SK-N-SH (cell line): ENCODE measurements around the gene CEL. TPM values are rescaled to one million over a fixed set of nuclear protein-coding genes. Genes with fewer than 3 reads are reported as not detected.

Experiments used
- CTCF ChIA-PET: fragments of 300-600, 350-600 bp; formaldehyde crosslinking; extraction: SDS; loops from one replicate; lab custom pipeline; 2021; lab: Yijun Ruan, JAX
- POLR2A ChIA-PET: fragments of 350-600 bp; sonication (Branson Sonifier 250); formaldehyde crosslinking; extraction: SDS; loops from one replicate; lab custom pipeline; 2020; ENCODE audit warnings: antibody characterized with exemption, inconsistent platforms; lab: Yijun Ruan, JAX
- DNase-seq: peaks from one replicate; pipeline ENCODE4 v3.0.0; 2012
- H2AFZ ChIP-seq: fragments of 200-600 bp; sonication (generic); 2 replicates; pipeline ENCODE4 v1.8.1; 2016; ENCODE audit warnings: antibody characterized with exemption, mild to moderate bottlenecking, low read depth
- H3F3A ChIP-seq: fragments of 200-600 bp; sonication (generic); replicated peaks from 2 replicates; pipeline ENCODE3; 2016; ENCODE audit warnings: antibody characterized with exemption, mild to moderate bottlenecking; ENCODE audit not compliant: insufficient read depth
- H3K27ac ChIP-seq, 2 experiments: fragments of 200-500 bp in 1 of 2; fragments of 200-600 bp in 1 of 2; sonication (Bioruptor generic) in 1 of 2; sonication (generic), shearing (Covaris generic) in 1 of 2; 2 replicates each; pipeline versions ENCODE4 v1.5.1 to v1.6.1; 2014 to 2016; ENCODE audit warnings: low read depth in 2 of 2, inconsistent platforms in 1 of 2, low read length in 1 of 2, mild to moderate bottlenecking in 1 of 2, mixed read lengths in 1 of 2
- H3K27me3 ChIP-seq: fragments of 200-600 bp; sonication (generic), shearing (Covaris generic); 2 replicates; pipeline ENCODE4 v1.6.1; 2016; ENCODE audit warnings: mixed run types; ENCODE audit not compliant: insufficient read depth
- H3K36me3 ChIP-seq, 2 experiments: fragments of 200-500 bp in 1 of 2; fragments of 200-600 bp in 1 of 2; sonication (Bioruptor generic) in 1 of 2; sonication (generic) in 1 of 2; replicated peaks in 1 of 2; 2 replicates each; pipeline versions ENCODE3 to v1.5.1; 2014 to 2016; ENCODE audit warnings: low read length in 1 of 2, mild to moderate bottlenecking in 1 of 2; ENCODE audit not compliant: insufficient read depth in 2 of 2, control insufficient read depth in 1 of 2
- H3K4me1 ChIP-seq, 2 experiments: fragments of 200-500 bp in 1 of 2; fragments of 200-600 bp in 1 of 2; sonication (Bioruptor generic) in 1 of 2; sonication (generic), shearing (Covaris generic) in 1 of 2; 2 replicates each; pipeline versions ENCODE4 v1.5.1 to v1.6.1; 2014 to 2016; ENCODE audit warnings: low read depth in 1 of 2, low read length in 1 of 2, mixed run types in 1 of 2; ENCODE audit not compliant: insufficient read depth in 2 of 2, control insufficient read depth in 1 of 2
- H3K4me2 ChIP-seq: fragments of 200-600 bp; sonication (generic), shearing (Covaris generic); 2 replicates; pipeline ENCODE4 v1.6.1; 2017; ENCODE audit warnings: mixed run types
- H3K4me3 ChIP-seq, 2 experiments: fragments of 200-500 bp in 1 of 2; fragments of 200-600 bp in 1 of 2; sonication (Bioruptor generic) in 1 of 2; sonication (generic), shearing (Covaris generic) in 1 of 2; 2 replicates each; pipeline versions ENCODE4 v1.5.1 to v1.8.1; 2014 to 2016; ENCODE audit warnings: low read depth in 2 of 2, inconsistent platforms in 1 of 2, low read length in 1 of 2, mild to moderate bottlenecking in 1 of 2, mixed read lengths in 1 of 2, moderate library complexity in 1 of 2
- H3K79me2 ChIP-seq: fragments of 200-600 bp; sonication (generic); 2 replicates; pipeline ENCODE4 v1.8.1; 2017; ENCODE audit warnings: mild to moderate bottlenecking; ENCODE audit not compliant: insufficient read depth
- H3K9ac ChIP-seq: fragments of 200-600 bp; sonication (generic); 2 replicates; pipeline ENCODE4 v1.6.1; 2017; ENCODE audit warnings: mixed run types
- H3K9me2 ChIP-seq: fragments of 200-600 bp; sonication (generic); 2 replicates; pipeline ENCODE4 v1.6.1; 2017; ENCODE audit warnings: mixed run types
- H3K9me3 ChIP-seq: fragments of 200-600 bp; sonication (generic); 2 replicates; pipeline ENCODE4 v1.6.1; 2017; ENCODE audit warnings: mixed run types, mild to moderate bottlenecking, moderate library complexity
- H4K20me1 ChIP-seq: fragments of 200-600 bp; sonication (generic); 2 replicates; pipeline ENCODE4 v1.6.1; 2017; ENCODE audit warnings: mild to moderate bottlenecking, mixed run types; ENCODE audit not compliant: insufficient read depth
- CHD2 ChIP-seq: fragments of 150-350 bp; IDR thresholded peaks from 2 replicates; pipeline ENCODE4 v1.6.1; 2018; ENCODE audit warnings: low read length; ENCODE audit not compliant: partially characterized antibody
- ELF1 ChIP-seq: IDR thresholded peaks from 2 replicates; pipeline ENCODE4 v1.4.0; 2012
- EP300 ChIP-seq, 2 experiments: IDR thresholded peaks; 2 replicates each; pipeline versions ENCODE4 v1.4.0 to v1.6.1; 2012; ENCODE audit warnings: borderline replicate concordance in 1 of 2, low read depth in 1 of 2, low read length in 1 of 2
- EZH2phosphoT487 ChIP-seq: fragments of 200-600 bp; sonication (generic); IDR thresholded peaks from 2 replicates; pipeline ENCODE4 v1.6.1; 2017; ENCODE audit warnings: low read depth, mixed run types, mild to moderate bottlenecking, antibody characterized with exemption, moderate library complexity, borderline replicate concordance
- FOXJ3 ChIP-seq: sonication (generic); formaldehyde crosslinking; IDR thresholded peaks from 2 replicates; pipeline ENCODE4 v1.5.1; 2020; ENCODE audit warnings: mild to moderate bottlenecking, missing genetic modification reagents
- FOXM1 ChIP-seq: IDR thresholded peaks from 2 replicates; pipeline ENCODE4 v1.4.0; 2012; ENCODE audit warnings: low read depth, mild to moderate bottlenecking
- GABPA ChIP-seq: IDR thresholded peaks from 2 replicates; pipeline ENCODE4 v1.4.0; 2012; ENCODE audit warnings: low read depth, mild to moderate bottlenecking
- GATA2 ChIP-seq: sonication (generic); formaldehyde crosslinking; IDR thresholded peaks from 2 replicates; pipeline ENCODE4 v1.5.0; 2020; ENCODE audit warnings: mild to moderate bottlenecking, missing genetic modification reagents
- JUND ChIP-seq: IDR thresholded peaks from 2 replicates; pipeline ENCODE4 v1.4.0; 2012
- MXI1 ChIP-seq: IDR thresholded peaks from 2 replicates; pipeline ENCODE4 v1.6.1; 2012; ENCODE audit warnings: mild to moderate bottlenecking, low read depth, low read length, improper control_type of control experiment
- NFIC ChIP-seq: IDR thresholded peaks from 2 replicates; pipeline ENCODE4 v1.4.0; 2012; ENCODE audit warnings: borderline replicate concordance
- POLR2AphosphoS5 ChIP-seq: IDR thresholded peaks from 2 replicates; pipeline ENCODE4 v1.6.1; 2012; ENCODE audit warnings: low read depth, low read length
- RAD21 ChIP-seq: IDR thresholded peaks from 2 replicates; pipeline ENCODE4 v1.6.1; 2012; ENCODE audit warnings: mild to moderate bottlenecking, low read length
- RCOR1 ChIP-seq: fragments of 150-350 bp; IDR thresholded peaks from 2 replicates; pipeline ENCODE4 v1.6.1; 2017; ENCODE audit warnings: antibody characterized with exemption, low read length
- RXRA ChIP-seq: IDR thresholded peaks from 2 replicates; pipeline ENCODE4 v1.4.0; 2012; ENCODE audit warnings: low read depth, mild to moderate bottlenecking, borderline replicate concordance
- TAF1 ChIP-seq: IDR thresholded peaks from 2 replicates; pipeline ENCODE4 v1.6.1; 2012; ENCODE audit warnings: low read depth, mild to moderate bottlenecking, low read length, moderate library complexity, borderline replicate concordance
- TEAD4 ChIP-seq: IDR thresholded peaks from 2 replicates; pipeline ENCODE4 v1.4.0; 2012; ENCODE audit warnings: mild to moderate bottlenecking, borderline replicate concordance; ENCODE audit not compliant: insufficient read depth
- WGBS: methylation state at CpG from one replicate; pipeline ENCODE4 v1.1.6; 2017; ENCODE audit warnings: low lambda C conversion rate; 5-methylcytosine and 5-hydroxymethylcytosine counted together
- polyA plus RNA-seq, 3 experiments: library from polyadenylated mRNA; depleted of rRNA; stranded (reverse); fragments of >200 nt; gene quantifications; 2 replicates each; pipeline ENCODE4 v1.2.3, GENCODE V29; 2012
- TF ChIP-seq, protein P1 (sequence below): fragments of 200-600 bp; sonication (generic); IDR thresholded peaks from 2 replicates; pipeline ENCODE4 v1.6.1; 2017; ENCODE audit warnings: antibody characterized with exemption, mild to moderate bottlenecking, moderate library complexity
- TF ChIP-seq, protein P2 (sequence below): fragments of 150-350 bp; IDR thresholded peaks from 2 replicates; pipeline ENCODE4 v1.6.1; 2017; ENCODE audit warnings: antibody characterized with exemption, low read length, low read depth, borderline replicate concordance
- TF ChIP-seq, protein P3 (sequence below): IDR thresholded peaks from 2 replicates; pipeline ENCODE4 v1.4.0; 2012; ENCODE audit warnings: low read depth
- TF ChIP-seq, protein P4 (sequence below): IDR thresholded peaks from 2 replicates; pipeline ENCODE4 v1.6.1; 2012; ENCODE audit warnings: mild to moderate bottlenecking, low read depth, low read length, moderate library complexity

Gene CEL
- polyA plus RNA-seq, 1 of the 3 experiments (the other 2 are of a cell fraction) = 0.87 TPM

DNA sequence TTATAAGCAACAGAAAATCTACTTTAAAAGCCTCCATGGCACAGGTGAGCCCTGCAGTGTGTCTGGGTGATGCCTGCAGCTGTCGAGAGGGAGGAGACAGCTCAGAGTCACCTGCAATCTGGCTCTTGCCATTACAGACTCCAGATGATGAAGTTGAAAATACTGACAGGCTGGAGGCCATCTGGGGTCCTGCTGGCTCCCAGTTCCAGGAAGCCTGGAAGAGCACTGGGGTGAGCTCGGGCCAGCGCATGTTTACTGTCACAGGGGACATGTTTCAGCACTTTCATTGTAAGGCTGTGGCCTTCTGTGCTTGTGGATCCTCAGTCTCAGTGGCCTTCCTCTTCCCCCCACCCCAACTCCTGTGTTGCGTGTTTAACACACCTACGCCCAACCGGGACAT lies 28.4 kb downstream of the CEL start (continued):
- TF ChIP-seq EZH2phosphoT487 (no peak), RAD21 (no peak), TEAD4 (no peak), ELF1 (no peak), GABPA (no peak), JUND (no peak), CHD2 (peak; percentile 45), FOXJ3 (CRISPR knock-in tag) (0 out of 2 replicates have a peak, but pooled peaks have one; percentile 16), NFIC (no peak), FOXM1 (no peak), RXRA (no peak), EP300 (IDR thresholded peaks at IDR 0.05; ENCODE audit: borderline replicate concordance in 1 of 2, low read depth in 1 of 2, low read length in 1 of 2) (peak in 1 of 2 experiments; percentile 82; a peak in 2 of 4 replicates), MXI1 (peak; percentile 77; the same call in 1 of the 2 replicates), GATA2 (CRISPR knock-in tag) (no peak)
- TF ChIP-seq, protein P1, sequence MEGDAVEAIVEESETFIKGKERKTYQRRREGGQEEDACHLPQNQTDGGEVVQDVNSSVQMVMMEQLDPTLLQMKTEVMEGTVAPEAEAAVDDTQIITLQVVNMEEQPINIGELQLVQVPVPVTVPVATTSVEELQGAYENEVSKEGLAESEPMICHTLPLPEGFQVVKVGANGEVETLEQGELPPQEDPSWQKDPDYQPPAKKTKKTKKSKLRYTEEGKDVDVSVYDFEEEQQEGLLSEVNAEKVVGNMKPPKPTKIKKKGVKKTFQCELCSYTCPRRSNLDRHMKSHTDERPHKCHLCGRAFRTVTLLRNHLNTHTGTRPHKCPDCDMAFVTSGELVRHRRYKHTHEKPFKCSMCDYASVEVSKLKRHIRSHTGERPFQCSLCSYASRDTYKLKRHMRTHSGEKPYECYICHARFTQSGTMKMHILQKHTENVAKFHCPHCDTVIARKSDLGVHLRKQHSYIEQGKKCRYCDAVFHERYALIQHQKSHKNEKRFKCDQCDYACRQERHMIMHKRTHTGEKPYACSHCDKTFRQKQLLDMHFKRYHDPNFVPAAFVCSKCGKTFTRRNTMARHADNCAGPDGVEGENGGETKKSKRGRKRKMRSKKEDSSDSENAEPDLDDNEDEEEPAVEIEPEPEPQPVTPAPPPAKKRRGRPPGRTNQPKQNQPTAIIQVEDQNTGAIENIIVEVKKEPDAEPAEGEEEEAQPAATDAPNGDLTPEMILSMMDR = no peak
- TF ChIP-seq, protein P2, sequence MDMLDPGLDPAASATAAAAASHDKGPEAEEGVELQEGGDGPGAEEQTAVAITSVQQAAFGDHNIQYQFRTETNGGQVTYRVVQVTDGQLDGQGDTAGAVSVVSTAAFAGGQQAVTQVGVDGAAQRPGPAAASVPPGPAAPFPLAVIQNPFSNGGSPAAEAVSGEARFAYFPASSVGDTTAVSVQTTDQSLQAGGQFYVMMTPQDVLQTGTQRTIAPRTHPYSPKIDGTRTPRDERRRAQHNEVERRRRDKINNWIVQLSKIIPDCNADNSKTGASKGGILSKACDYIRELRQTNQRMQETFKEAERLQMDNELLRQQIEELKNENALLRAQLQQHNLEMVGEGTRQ = no peak
- TF ChIP-seq, protein P3, sequence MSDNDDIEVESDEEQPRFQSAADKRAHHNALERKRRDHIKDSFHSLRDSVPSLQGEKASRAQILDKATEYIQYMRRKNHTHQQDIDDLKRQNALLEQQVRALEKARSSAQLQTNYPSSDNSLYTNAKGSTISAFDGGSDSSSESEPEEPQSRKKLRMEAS = no peak

DNA sequence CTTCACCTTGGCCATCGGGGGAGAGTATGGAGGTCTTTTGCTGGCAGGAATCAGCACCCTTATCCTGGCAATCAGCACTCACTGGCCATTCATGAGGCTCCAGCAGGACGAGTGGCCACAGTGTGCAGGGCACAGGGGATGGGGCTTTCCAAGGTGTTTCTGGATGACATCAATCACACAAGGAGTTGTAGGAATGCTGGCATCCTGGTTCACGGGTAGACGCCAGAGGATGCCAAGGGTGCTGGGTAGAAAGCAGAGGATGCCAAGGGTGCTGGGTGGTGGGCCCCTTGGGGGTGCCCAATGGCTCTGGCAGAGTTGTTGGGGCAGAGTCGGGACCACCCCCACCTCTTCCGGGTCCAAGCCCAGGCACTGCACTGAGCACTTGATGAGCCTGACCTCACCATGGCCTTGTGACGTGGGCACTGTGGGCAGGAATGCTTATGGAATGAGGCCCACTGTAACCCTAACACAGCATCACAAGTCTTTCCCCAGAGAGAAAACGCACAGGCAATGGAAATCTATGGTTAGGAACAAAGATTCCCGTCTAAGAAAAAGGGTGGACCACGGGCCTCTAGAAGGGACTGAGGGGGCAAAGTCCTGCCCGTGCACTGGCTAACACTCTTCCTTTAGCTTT lies 29.1 kb downstream of the CEL start:
- 63% methylated on average over 8 of the region's 11 CpGs for WGBS
- H3K9me2 ChIP-seq = no peaks in the 10 kb centered on the region
- H2AFZ ChIP-seq = no peak overlapping the region
- DNase-seq = no peak
- ChIA-PET CTCF (interaction anchor here (0.6 to 6.6 kb wide), 6 partner anchors 11 to 57 kb away, joined by 3 to 40 read pairs (median 11); no protein-coding TSS in a partner anchor), POLR2A (interaction anchor here (0.7 to 1.2 kb wide), 3 partner anchors 13 to 29 kb away, joined by 4 to 8 read pairs (median 6); no protein-coding TSS in a partner anchor)
- H3K9ac ChIP-seq = no peak overlapping the region
- peaks cover 9% of the 10 kb centered on the region; the same call in 1 of the 2 replicates for H3K9me3 ChIP-seq
- H4K20me1 ChIP-seq = no peaks in the 10 kb centered on the region
- H3K4me1 ChIP-seq = peaks cover 0 to 36% of the 10 kb centered on the region in 2 experiments; a peak in 2 of 4 replicates
- peak overlapping the region in 1 of 2 experiments; percentile 93; a peak in 2 of 4 replicates for H3K27ac ChIP-seq
- H3K79me2 ChIP-seq = no peaks in the 10 kb centered on the region
- H3K36me3 ChIP-seq = peaks cover 0 to under 1% of the 10 kb centered on the region in 2 experiments
- H3F3A ChIP-seq = peaks cover 6% of the 10 kb centered on the region
- H3K4me3 ChIP-seq = no peak overlapping the region
- no peak overlapping the region for H3K4me2 ChIP-seq
- H3K27me3 ChIP-seq = no peaks in the 10 kb centered on the region
- no peak for TF ChIP-seq RCOR1
- no peak for TF ChIP-seq FOXJ3 (CRISPR knock-in tag)
- TF ChIP-seq, protein P4, sequence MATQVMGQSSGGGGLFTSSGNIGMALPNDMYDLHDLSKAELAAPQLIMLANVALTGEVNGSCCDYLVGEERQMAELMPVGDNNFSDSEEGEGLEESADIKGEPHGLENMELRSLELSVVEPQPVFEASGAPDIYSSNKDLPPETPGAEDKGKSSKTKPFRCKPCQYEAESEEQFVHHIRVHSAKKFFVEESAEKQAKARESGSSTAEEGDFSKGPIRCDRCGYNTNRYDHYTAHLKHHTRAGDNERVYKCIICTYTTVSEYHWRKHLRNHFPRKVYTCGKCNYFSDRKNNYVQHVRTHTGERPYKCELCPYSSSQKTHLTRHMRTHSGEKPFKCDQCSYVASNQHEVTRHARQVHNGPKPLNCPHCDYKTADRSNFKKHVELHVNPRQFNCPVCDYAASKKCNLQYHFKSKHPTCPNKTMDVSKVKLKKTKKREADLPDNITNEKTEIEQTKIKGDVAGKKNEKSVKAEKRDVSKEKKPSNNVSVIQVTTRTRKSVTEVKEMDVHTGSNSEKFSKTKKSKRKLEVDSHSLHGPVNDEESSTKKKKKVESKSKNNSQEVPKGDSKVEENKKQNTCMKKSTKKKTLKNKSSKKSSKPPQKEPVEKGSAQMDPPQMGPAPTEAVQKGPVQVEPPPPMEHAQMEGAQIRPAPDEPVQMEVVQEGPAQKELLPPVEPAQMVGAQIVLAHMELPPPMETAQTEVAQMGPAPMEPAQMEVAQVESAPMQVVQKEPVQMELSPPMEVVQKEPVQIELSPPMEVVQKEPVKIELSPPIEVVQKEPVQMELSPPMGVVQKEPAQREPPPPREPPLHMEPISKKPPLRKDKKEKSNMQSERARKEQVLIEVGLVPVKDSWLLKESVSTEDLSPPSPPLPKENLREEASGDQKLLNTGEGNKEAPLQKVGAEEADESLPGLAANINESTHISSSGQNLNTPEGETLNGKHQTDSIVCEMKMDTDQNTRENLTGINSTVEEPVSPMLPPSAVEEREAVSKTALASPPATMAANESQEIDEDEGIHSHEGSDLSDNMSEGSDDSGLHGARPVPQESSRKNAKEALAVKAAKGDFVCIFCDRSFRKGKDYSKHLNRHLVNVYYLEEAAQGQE = no peak
- TF ChIP-seq NFIC = no peak
- no peak for TF ChIP-seq TAF1
- no peak for TF ChIP-seq CHD2
- TF ChIP-seq, protein P1 = no peak
- no peak for TF ChIP-seq FOXM1
- no peak for TF ChIP-seq EZH2phosphoT487
- no peak for TF ChIP-seq TEAD4
- TF ChIP-seq POLR2AphosphoS5 = no peak
- no peak for TF ChIP-seq RXRA
